Erythroblast (primary cell): ENCODE measurements around the gene OPRL1.

Experiments
- GATA1 ChIP-seq: IDR thresholded peaks from 2 replicates; pipeline ENCODE4 v1.6.1; 2011; ENCODE audit warnings: low read depth, mild to moderate bottlenecking, control low read depth, low read length, moderate library complexity
- POLR2A ChIP-seq: IDR thresholded peaks from 2 replicates; pipeline ENCODE4 v1.6.1; 2011; ENCODE audit warnings: mild to moderate bottlenecking, low read length

DNA sequence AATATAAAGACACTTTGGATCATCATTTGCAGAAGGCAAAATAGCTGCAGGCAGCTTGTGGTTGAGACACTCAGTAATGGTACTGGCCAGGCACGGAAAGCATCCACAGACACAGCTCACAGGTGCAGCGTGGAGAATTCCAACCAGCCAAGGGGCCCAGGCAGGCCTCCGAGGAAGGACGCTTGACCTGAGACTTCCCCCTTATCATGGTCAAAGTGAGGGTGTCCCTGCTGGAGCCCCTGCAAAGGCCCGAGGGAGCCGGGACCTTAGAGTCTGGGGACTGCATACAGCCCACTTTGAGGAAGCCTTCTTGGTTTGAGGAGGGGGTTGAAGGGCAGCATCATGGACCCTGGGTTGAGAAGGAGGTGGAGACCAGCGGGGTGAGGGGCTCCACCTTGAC is 69.3 kb downstream of the OPRL1 start:
- no peak for TF ChIP-seq POLR2A
- TF ChIP-seq GATA1: no peak
